HG03460 (cell line): ENCODE data around the gene GMDS.

Experiments used
- ATAC-seq: cut with Tn5 transposase; IDR thresholded peaks from one replicate; pipeline ENCODE4 v1.9.1; 2021; ENCODE audit not compliant: unreplicated experiment

GMDS gene

DNA sequence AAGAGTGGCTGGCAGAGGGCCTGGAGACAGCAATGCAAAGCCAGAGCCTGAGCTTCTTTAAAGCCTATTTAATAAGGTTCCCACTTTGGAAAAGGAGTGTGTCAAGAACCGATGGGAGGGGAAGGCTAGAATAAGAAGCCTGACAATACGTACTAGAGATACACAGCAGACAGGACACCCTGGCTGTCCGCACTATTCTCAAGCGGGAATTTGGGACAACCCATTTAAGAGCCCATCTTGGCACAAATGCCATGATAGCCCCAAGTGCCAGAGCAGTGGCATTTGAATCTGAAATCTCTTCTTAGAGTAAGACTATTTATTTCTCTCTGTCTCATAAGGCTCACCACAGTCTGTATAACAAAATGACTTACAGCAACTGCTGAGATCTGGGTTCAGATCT lies 3.1 kb downstream of the GMDS start:
- ATAC-seq, result no peak

DNA sequence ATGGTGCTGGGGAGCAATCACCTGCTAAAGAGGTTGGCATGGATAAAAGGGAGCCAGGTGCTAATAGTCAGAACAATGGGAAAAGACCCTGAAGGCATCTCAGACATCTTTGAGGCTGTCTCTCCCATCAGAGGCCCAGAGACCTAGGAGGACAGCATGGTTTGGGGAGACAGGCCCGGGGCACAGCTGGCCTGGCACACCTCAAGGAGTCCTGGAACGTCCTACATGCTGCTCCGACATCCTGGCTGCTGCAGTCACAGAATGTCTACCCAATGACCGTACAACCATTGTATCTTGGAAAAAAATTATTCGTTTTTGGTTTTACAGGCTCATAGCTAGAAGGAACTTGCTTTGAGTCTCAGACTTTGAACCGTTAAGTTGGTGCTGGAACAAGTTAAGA lies 4.4 kb downstream of the GMDS start:
- ATAC-seq, result no peak

DNA sequence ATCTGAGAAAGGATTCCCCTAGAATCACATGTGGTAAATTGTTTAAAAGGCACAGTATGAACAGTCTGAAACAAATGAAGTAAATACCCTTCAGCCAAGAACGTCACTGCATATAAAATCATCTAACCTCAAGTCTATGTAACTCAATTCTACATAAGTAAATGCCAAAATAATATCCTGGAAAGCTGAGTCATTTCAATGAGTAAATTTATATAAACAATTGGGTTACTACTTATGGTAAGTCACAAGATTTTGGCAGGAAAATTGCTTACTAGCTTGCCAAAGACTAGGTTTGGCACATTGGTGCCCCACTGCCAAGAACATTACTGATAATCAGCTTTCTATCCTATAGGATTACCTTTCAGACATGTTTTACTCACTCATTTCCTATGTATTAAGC lies 8.4 kb downstream of the GMDS start:
- no peak for ATAC-seq

GRCh38 chr6:2235777-2236495 lies 9.5 kb downstream of the GMDS start:
- no peak for ATAC-seq

DNA sequence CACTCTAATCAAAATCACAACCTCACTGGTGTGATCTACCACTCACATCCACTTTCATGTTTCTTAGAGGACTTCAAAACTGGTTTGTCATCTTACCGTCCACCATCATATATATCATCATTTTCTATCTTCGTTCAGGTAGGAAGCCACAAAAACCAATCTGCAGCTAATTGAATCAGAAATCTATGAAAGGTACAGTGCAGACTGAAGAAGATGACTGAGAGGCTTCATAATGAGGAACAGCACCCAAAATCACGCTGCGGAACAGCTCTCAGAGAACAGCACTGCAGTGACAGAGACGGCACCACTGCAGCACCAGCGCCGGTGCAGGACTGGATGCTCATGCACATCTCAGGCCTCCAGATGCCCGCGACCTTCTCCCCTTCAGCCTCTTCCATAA lies 13.0 kb downstream of the GMDS start:
- ATAC-seq, result peak; percentile 61

DNA sequence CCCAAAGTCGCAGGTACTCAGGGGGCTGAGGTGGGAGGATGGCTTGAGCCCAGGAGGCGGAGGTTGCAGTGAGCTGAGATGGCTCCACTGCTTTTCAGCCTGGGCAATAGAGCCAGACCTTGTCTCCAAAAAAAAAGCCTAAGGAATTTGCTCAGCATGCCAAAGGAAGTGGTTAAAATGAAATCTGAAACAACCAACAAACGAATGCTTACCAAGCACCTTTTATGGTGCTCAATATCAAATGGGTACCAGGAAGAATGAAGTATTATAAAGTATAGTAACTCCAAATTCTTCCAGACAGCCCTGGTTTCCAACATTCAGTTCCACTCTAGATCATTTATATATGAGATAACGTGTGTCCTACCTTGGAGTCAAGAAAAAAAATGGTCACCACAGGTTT lies 14.0 kb downstream of the GMDS start:
- ATAC-seq, result no peak

DNA sequence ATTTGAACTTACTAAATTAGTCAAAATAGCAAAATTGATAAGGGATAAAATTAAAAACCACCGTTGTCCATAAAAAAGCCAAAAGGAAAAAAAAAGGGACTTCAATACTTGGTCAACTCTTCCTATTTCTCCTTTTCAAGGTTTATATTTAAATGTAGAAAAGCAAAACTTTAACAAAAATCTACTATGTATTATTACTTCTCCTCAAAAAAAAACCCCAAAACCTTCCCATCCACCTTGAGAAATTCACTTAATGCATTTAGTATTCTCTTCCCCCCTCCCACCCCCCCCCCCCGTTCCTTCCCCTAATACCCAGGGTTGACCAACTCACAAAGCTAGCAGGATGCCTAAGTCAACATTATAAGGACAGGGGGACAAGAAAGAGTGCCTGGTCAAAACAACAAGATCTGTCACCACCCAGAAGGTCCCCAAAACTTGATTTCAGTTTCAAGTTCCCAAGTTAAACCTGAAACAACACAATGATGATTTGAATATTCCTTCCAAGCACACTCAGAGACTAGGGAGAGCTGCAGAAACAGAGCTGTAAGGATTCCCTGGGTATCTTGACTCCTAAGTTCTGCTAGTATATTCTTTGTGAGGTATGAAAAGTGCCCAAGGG lies 14.6 kb downstream of the GMDS start:
- ATAC-seq, result peak; percentile 63

DNA sequence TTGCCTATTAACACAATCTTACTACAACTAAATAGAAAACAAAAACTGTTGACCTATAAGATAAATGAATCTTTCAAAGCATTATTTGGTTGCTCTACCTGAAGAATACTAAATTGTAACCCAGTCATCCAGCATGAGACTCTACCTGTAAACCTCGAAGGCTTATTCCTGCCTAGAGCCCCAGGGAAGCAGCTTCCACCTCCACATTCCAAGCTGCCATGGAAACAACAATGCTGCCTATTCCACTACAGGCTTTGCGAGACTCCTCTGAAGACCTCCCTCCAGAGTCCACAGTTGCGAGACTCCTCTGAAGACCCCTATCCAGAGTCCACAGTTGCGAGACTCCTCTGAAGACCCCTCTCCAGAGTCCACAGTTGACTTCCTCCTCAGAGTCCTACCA lies 15.7 kb downstream of the GMDS start:
- ATAC-seq, result no peak

- no peak for ATAC-seq
Measured at GRCh38 chr6:2229039-2229438, 16.4 kb downstream of the GMDS start.

GRCh38 chr6:2228392-2228791 lies 17.0 kb downstream of the GMDS start:
- ATAC-seq, result no peak

DNA sequence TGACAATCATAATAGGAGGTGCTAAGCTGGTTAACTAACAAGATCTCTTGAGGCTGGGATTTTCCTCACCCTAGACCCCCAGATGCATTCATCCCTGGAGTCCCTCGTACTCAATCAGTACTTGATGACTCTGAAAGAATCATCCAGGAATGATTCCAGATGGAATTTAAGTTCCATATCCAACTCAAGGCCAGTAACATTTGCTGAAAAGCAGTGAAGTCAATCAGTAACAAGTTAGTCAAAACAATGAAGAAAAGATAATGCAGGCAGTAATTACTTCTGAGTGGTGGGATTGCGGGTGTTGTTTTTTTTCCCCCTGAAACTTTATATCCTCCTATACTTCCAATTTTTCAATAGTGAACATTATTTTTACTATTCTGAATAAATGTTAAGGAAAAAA lies 18.6 kb downstream of the GMDS start:
- ATAC-seq, result no peak

DNA sequence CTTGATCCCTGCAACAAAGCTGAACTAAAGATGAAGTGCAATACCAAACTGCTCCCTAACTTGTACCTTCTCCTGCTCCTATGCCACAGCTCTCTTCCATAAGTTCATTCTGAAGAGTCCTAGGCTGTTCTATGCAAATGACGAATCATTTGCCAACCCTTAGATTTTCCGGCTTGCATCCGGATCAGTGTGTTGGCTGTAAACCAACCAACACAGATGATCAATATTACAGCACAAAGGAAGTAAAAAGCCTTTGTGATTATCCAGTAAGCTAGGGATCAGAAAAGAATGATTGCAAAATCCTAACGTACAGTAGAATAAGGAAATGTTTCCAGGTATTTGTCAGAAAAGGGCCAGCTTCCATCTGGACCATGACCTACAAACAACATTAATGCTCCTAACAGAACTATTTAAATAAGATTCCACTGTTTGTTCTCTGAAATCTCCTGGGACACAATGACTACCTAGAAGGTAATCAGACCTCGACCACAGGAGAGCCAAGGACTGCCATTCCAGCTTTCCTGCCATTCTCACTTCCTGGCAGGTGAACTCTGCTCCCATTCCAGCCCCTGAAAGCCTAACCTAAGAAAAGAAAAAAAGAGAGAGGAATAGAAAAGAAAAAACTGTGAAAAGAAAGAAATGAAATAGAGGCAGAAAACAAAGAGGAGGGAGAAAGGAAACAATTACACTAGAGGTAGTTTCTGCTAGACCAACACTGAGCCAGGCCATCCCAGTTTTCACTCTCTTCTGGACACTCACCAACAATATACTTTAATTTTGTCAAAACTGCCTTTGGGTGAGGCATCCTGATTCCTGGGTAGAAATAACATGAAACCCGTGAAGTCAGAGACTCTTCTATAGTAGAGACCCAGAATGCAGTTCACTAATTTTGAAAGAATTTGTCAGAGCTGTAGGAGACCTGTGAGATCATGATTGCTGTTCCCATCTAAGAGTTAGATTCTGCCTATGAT lies 19.7 kb downstream of the GMDS start:
- ATAC-seq, result no peak

GRCh38 chr6:2224847-2225382 lies 20.5 kb downstream of the GMDS start:
- ATAC-seq, result no peak

DNA sequence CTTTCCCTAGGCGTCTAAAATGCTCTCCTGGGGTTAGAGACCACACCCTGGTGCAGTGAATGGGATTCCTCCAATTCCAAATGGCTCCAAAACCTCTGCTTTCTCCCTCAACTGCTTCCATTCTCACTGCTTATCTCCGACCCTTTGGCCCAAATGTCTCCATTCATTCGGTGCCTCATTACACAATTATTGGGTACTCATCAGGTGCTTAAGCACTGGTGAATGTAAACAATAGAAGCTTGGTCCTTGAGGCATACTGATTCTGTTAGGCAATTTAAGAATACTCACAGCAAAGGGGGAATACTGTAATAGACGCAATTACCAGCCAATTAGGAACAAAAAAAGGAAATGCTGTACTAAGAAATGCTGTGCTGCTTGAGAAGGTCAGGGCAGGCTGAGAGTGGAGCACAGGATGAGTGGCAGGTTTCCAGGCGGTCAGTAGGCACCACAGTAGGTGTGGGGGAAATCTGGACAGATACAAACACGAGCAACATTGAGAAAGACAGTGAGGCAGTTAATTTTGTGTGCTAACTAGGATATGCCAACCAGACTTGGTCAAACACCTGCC lies 23.0 kb downstream of the GMDS start:
- peak; percentile 11 for ATAC-seq

GRCh38 chr6:2221726-2222274 lies 23.6 kb downstream of the GMDS start:
- peak; percentile 68 for ATAC-seq

DNA sequence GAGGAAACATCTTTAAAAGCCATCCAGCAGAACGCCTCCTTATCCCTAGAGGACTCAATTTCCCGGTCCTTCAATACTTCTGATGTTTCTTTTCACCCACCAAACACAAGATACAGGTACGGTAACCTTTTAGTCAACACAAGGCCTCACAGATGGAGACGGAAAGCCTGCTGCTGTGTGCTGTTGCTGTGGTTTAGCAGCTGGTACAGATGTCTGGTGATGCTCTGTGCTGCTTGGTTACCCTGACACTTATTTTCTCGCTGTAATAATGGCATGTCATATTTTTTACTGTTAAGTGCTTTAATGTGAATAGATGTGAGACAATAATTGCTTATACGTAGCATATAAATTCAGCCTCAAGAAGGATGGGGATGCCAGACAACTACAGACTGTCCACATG lies 25.3 kb downstream of the GMDS start:
- no peak for ATAC-seq

DNA sequence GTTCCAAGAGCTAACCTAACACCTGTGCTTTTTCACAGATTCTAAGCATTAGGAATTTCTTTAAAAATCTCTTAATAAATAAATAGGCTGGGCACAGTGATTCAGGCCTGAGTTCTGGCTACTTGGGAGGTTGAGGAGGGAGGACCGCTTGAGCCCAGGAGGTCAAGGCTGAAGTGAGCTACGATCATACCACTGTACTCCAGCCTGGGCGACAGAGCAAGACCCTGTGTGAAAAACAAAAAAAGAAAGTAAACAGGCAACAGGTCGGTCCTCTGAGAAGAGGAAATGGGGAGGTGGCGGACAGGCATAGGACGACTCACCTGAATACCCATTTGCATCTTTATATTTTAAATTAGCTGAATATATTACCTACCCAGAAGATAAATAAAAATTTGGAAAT lies 26.5 kb downstream of the GMDS start:
- no peak for ATAC-seq

GRCh38 chr6:2216794-2217383 lies 28.5 kb downstream of the GMDS start:
- ATAC-seq, result no peak

GRCh38 chr6:2215342-2215741 lies 30.1 kb downstream of the GMDS start:
- ATAC-seq, result no peak

- ATAC-seq, result no peak
Measured at GRCh38 chr6:2213086-2213485, 32.3 kb downstream of the GMDS start.
